ENCODE measurements around the gene LRP2BP. TPM values are rescaled to one million over a fixed set of nuclear protein-coding genes. Genes with fewer than 3 reads are reported as not detected.

LRP2BP gene
- total RNA-seq, 3 donors from 2014 or later (not counting 1 experiment from before 2014, with no cell fraction given): 1.7 to 2.4 (median 2.2) TPM

Other genes with a start within 250 kb of the LRP2BP start
- 10 to 100 TPM; 25.7 to 30.5 (median 25.9) TPM for gene CFAP97, start 191.9 kb downstream of the LRP2BP start, total RNA-seq
- gene SNX25, start 186.3 kb downstream of the LRP2BP start, total RNA-seq: 10 to 100 TPM; 15.5 to 18.0 (median 16.6) TPM
- gene ANKRD37, start 917 bp upstream of the LRP2BP start, total RNA-seq: 10 to 100 TPM; 12.9 to 18.6 (median 13.1) TPM
- gene UFSP2, start 30.0 kb upstream of the LRP2BP start, total RNA-seq: 10 to 100 TPM; 14.0 to 18.8 (median 16.7) TPM
- not detected for gene CCDC110, start 75.8 kb upstream of the LRP2BP start, total RNA-seq
- gene PDLIM3, start 139.6 kb upstream of the LRP2BP start, total RNA-seq: not detected

All from natural killer cell (primary cell).